SU-DHL-6 (cell line): ENCODE data around the gene SRD5A3.
"Not testable (repeated sequence)": the region's sequence is repeated elsewhere in the genome, so short reads cannot be mapped to it uniquely, and the experiment has no call there.

ENCODE experiments used
- H2AFZ ChIP-seq: fragments of 200-600 bp; sonication (generic); 2 replicates; pipeline ENCODE4 v1.6.1; 2014; ENCODE audit warnings: low read depth, mild to moderate bottlenecking, moderate library complexity, mixed read lengths, antibody characterized with exemption, low read length; ENCODE audit not compliant: severe bottlenecking
- H3F3A ChIP-seq: fragments of 200-600 bp; shearing (Covaris generic); 2 replicates; pipeline ENCODE4 v1.6.0; 2016; ENCODE audit warnings: antibody characterized with exemption, mild to moderate bottlenecking; ENCODE audit not compliant: insufficient read depth
- H3K27ac ChIP-seq: fragments of 200-600 bp; sonication (generic); 2 replicates; pipeline ENCODE4 v1.5.1; 2016; ENCODE audit warnings: low read depth, mild to moderate bottlenecking, low read length, moderate library complexity, mixed read lengths
- H3K27me3 ChIP-seq: fragments of 200-600 bp; sonication (generic), shearing (Covaris generic); 2 replicates; pipeline ENCODE4 v1.6.0; 2014; ENCODE audit warnings: mild to moderate bottlenecking, low read length
- H3K36me3 ChIP-seq: fragments of 200-600 bp; sonication (generic); 2 replicates; pipeline ENCODE4 v1.6.1; 2014; ENCODE audit warnings: mild to moderate bottlenecking, low read length, mixed read lengths
- H3K4me2 ChIP-seq: fragments of 300-600, 200-600 bp; shearing (Covaris generic), sonication (generic); 2 replicates; pipeline ENCODE4 v1.6.0; 2014; ENCODE audit warnings: low read length, low read depth, mild to moderate bottlenecking; ENCODE audit not compliant: poor library complexity, severe bottlenecking
- H3K4me3 ChIP-seq: fragments of 200-600 bp; sonication (generic); 2 replicates; pipeline ENCODE4 v1.5.1; 2014; ENCODE audit warnings: antibody characterized with exemption, low read length, mild to moderate bottlenecking, mixed read lengths; ENCODE audit not compliant: insufficient read depth, poor library complexity, severe bottlenecking
- H3K79me2 ChIP-seq: fragments of 200-600 bp; sonication (generic); 2 replicates; pipeline ENCODE4 v1.6.1; 2014; ENCODE audit warnings: mild to moderate bottlenecking, low read length, moderate library complexity; ENCODE audit not compliant: insufficient read depth
- H3K9ac ChIP-seq: fragments of 200-600 bp; sonication (generic); 2 replicates; pipeline ENCODE4 v1.7.0; 2014; ENCODE audit warnings: mild to moderate bottlenecking, low read length
- H3K9me2 ChIP-seq: fragments of 200-600 bp; sonication (generic); replicated peaks from 2 replicates; pipeline ENCODE4 v1.6.1; 2014; ENCODE audit warnings: low read length; ENCODE audit not compliant: insufficient read depth
- H3K9me3 ChIP-seq: fragments of 200-600 bp; sonication (generic); 2 replicates; pipeline ENCODE4 v1.6.1; 2014; ENCODE audit warnings: low read length, mixed read lengths; ENCODE audit not compliant: insufficient read depth
- H4K20me1 ChIP-seq: fragments of 200-600 bp; sonication (generic); 2 replicates; pipeline ENCODE4 v1.6.1; 2014; ENCODE audit warnings: low read depth, mild to moderate bottlenecking, antibody characterized with exemption, low read length, moderate library complexity, mixed read lengths
- CTCF ChIP-seq: fragments of 200-600 bp; sonication (generic); IDR thresholded peaks from one replicate; pipeline ENCODE4 v1.5.1; 2017; ENCODE audit warnings: antibody characterized with exemption, mild to moderate bottlenecking, low read length, moderate library complexity; ENCODE audit not compliant: insufficient read depth, poor library complexity, severe bottlenecking
- EZH2phosphoT487 ChIP-seq: fragments of 200-600 bp; sonication (generic), shearing (Covaris generic); conservative IDR thresholded peaks from 2 replicates; pipeline ENCODE4 v1.6.1; 2018; ENCODE audit warnings: mild to moderate bottlenecking, antibody characterized with exemption, low read length, moderate library complexity, mixed read lengths

The SRD5A3 gene

GRCh38 chr4:55358668-55359067, 12.6 kb downstream of the SRD5A3 start:
- H3K9me3 ChIP-seq: no peaks in the 10 kb centered on the region
- no peaks in the 10 kb centered on the region for H3K36me3 ChIP-seq
- H3K4me3 ChIP-seq: peak overlapping the region; percentile 10
- no peaks in the 10 kb centered on the region for H3F3A ChIP-seq
- H3K27ac ChIP-seq: peak overlapping the region; percentile 29; the same call in 1 of the 2 replicates
- H3K4me2 ChIP-seq: peak overlapping the region; percentile 37
- H3K9me2 ChIP-seq: no peaks in the 10 kb centered on the region
- TF ChIP-seq EZH2phosphoT487: no peak
- no peak for TF ChIP-seq CTCF
- H3K27me3 ChIP-seq: no peaks in the 10 kb centered on the region
- no peak overlapping the region for H3K9ac ChIP-seq
- H3K79me2 ChIP-seq: no peaks in the 10 kb centered on the region
- no peaks in the 10 kb centered on the region for H4K20me1 ChIP-seq
- H2AFZ ChIP-seq: peak overlapping the region; percentile 74

GRCh38 chr4:55359397-55359916, 13.4 kb downstream of the SRD5A3 start:
- Histone ChIP-seq H3K9me3 (no peaks in the 10 kb centered on the region), H2AFZ (no peak overlapping the region), H3K79me2 (no peaks in the 10 kb centered on the region), H3K36me3 (no peaks in the 10 kb centered on the region), H3K4me3 (no peak overlapping the region), H3K4me2 (no peak overlapping the region), H3K27me3 (no peaks in the 10 kb centered on the region), H3K9ac (no peak overlapping the region), H4K20me1 (no peaks in the 10 kb centered on the region), H3K9me2 (no peaks in the 10 kb centered on the region), H3F3A (no peaks in the 10 kb centered on the region), H3K27ac (no peak overlapping the region)
- TF ChIP-seq EZH2phosphoT487 (no peak), CTCF (no peak)

- not testable (repeated sequence) for H3K4me2 ChIP-seq, H4K20me1 ChIP-seq, H3K4me3 ChIP-seq, H3K9ac ChIP-seq, H3K27ac ChIP-seq, H3F3A ChIP-seq, H3K36me3 ChIP-seq, H3K9me2 ChIP-seq, H3K27me3 ChIP-seq, H3K9me3 ChIP-seq, H2AFZ ChIP-seq, H3K79me2 ChIP-seq
Observed at GRCh38 chr4:55362938-55363337, 16.9 kb downstream of the SRD5A3 start.

GRCh38 chr4:55363691-55364351, 17.8 kb downstream of the SRD5A3 start:
- Histone ChIP-seq H4K20me1 (no peaks in the 10 kb centered on the region), H3K4me3 (no peak overlapping the region), H3K27ac (no peak overlapping the region), H3K79me2 (no peaks in the 10 kb centered on the region), H2AFZ (no peak overlapping the region), H3K9me2 (no peaks in the 10 kb centered on the region), H3K9ac (no peak overlapping the region), H3K27me3 (no peaks in the 10 kb centered on the region), H3K4me2 (no peak overlapping the region), H3K36me3 (no peaks in the 10 kb centered on the region), H3F3A (no peaks in the 10 kb centered on the region), H3K9me3 (no peaks in the 10 kb centered on the region)
- TF ChIP-seq CTCF (no peak), EZH2phosphoT487 (no peak)
